ENCODE results near the gene PDZD2. TPM values are rescaled to one million over a fixed set of nuclear protein-coding genes. Genes with fewer than 3 reads are reported as not detected.

PDZD2 gene
- total and polyA plus RNA-seq, 11 donors, result 28.3 to 116 (median 80.6) TPM

GRCh38 chr5:32123058-32123805 is 484.3 kb downstream of the PDZD2 start:
- H3K4me1 ChIP-seq, result peaks cover 0 to 40% (median 23%) of the 10 kb centered on the region in 12 donors
- peaks cover 0 to 65% (median 55%) of the 10 kb centered on the region in 9 donors for H3K36me3 ChIP-seq
- intact Hi-C loops (cut with DNase I), result no loop called here
- H3K9me3 ChIP-seq, result no peaks in the 10 kb centered on the region
- DNase-seq (no peak), ATAC-seq (peak in 3 of 4 donors; percentile 25 to 40 (median 40))
- no peak overlapping the region for H3K27ac ChIP-seq
- no peak overlapping the region for H3K4me3 ChIP-seq
- no peaks in the 10 kb centered on the region for H3K27me3 ChIP-seq
- TF ChIP-seq CTCF (IDR thresholded peaks at IDR 0.05) (no peak), POLR2A (IDR thresholded peaks at IDR 0.05) (no peak)
- 61 to 72% (median 67%) methylated on average over 8 of the region's 8 CpGs for WGBS, 4 donors

DNA sequence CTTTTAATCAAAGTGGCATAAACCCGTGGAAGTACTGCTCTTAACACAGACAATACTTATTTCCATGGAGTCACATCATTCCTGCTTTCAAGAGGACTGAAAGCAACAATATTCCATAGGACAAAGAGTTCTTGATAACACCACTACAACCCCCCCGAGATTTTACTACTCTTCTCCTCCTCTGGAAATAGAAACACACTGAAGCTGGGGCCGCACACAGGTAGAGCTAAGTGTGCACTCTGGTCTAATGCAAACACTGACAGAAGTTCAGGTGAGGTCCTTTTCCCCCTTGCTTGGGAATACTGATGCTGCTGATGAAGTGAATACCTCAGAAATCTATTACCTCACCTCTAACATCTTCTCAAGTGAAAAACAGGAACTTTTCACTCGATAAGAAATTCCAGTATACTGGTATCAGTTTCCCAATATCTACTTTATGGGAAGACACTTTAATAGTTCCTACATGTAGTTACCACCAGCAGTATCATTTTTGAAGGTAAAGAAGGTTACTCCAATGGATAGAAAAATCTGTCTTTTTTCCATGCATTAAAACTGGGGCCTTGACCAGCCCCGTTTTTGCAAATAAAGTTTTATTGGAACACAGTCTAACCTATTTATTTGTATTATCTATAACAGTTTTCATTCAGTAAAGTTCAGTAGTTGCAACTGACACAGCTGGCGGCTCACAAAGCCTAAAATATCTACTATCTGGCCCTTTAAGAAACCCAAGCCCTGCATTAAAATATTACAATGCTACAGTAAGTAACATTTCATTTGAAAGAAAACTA is 485.2 kb downstream of the PDZD2 start:
- 64 to 69% (median 67%) methylated on average over 6 of the region's 6 CpGs for WGBS, 4 donors
- peaks cover 0 to 63% (median 49%) of the 10 kb centered on the region in 9 donors for H3K36me3 ChIP-seq
- H3K27ac ChIP-seq, result no peak overlapping the region
- ATAC-seq (peak in 3 of 4 donors; percentile 22 to 43 (median 31)), DNase-seq (no peak)
- peaks cover 0 to 40% (median 25%) of the 10 kb centered on the region in 12 donors for H3K4me1 ChIP-seq
- H3K27me3 ChIP-seq, result no peaks in the 10 kb centered on the region
- intact Hi-C loops (cut with DNase I), result no loop called here
- no peak overlapping the region for H3K4me3 ChIP-seq
- no peaks in the 10 kb centered on the region for H3K9me3 ChIP-seq
- TF ChIP-seq CTCF (IDR thresholded peaks at IDR 0.05) (no peak), POLR2A (IDR thresholded peaks at IDR 0.05) (no peak)

GRCh38 chr5:32126691-32127090 is 487.8 kb downstream of the PDZD2 start:
- DNase-seq (no peak), ATAC-seq (no peak)
- Histone ChIP-seq H3K27ac (no peak overlapping the region), H3K4me3 (no peak overlapping the region), H3K36me3 (peaks cover 0 to 48% (median 25%) of the 10 kb centered on the region in 9 donors), H3K4me1 (peaks cover 0 to 50% (median 37%) of the 10 kb centered on the region in 12 donors), H3K9me3 (no peaks in the 10 kb centered on the region), H3K27me3 (no peaks in the 10 kb centered on the region)
- WGBS, 4 donors, result 15 to 46% (median 23%) methylated on average over 1 of the region's 1 CpG
- TF ChIP-seq CTCF (IDR thresholded peaks at IDR 0.05) (no peak), POLR2A (IDR thresholded peaks at IDR 0.05) (no peak)
- intact Hi-C loops (cut with DNase I), result loop anchor here in 1 of 10 donors (5.0 kb wide), 1 partner anchor 46 kb away; the partner anchor contains the start of gene GOLPH3

DNA sequence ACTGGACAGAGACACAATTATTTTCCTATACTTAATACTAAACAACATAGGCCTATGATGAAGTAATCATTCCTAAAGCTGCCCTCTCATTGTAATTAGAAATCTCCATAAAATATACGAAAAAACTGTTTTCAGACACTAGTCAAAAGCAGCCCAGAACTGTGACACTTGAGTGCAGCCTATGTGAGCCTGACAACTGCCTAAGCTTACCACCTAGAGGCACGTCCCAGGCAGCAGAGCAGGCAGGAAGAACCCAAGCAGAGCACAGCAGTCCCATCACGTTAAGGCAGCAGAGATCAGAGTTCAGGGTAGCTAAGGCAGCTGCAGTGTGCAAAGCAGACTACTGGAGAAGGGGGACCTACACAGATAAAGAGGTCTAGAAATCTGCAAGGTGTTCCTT is 488.8 kb downstream of the PDZD2 start:
- Histone ChIP-seq H3K4me3 (no peak overlapping the region), H3K27ac (no peak overlapping the region), H3K27me3 (no peaks in the 10 kb centered on the region), H3K4me1 (peaks cover 0 to 53% (median 39%) of the 10 kb centered on the region in 12 donors), H3K36me3 (peaks cover 0 to 43% (median 23%) of the 10 kb centered on the region in 9 donors), H3K9me3 (no peaks in the 10 kb centered on the region)
- no peak for ATAC-seq
- WGBS, 4 donors, result 61 to 70% (median 66%) methylated on average over 3 of the region's 3 CpGs
- DNase-seq, result no peak
- intact Hi-C loops (cut with DNase I), result loop anchor here in 1 of 10 donors (5.0 kb wide), 1 partner anchor 45 kb away; the partner anchor contains the start of gene GOLPH3
- TF ChIP-seq CTCF (IDR thresholded peaks at IDR 0.05), result no peak
- no peak for TF ChIP-seq POLR2A (IDR thresholded peaks at IDR 0.05)

All from heart left ventricle (tissue), 16 donors.